Panc1 (cell line): ENCODE measurements around the gene MTREX. TPM values are rescaled to one million over a fixed set of nuclear protein-coding genes. Genes with fewer than 3 reads are reported as not detected.

ENCODE experiments used
- ATAC-seq: fragments of 200-7000 bp; cut with Tn5 transposase; 2 replicates; pipeline ENCODE4 v1.9.1; 2020; ENCODE audit warnings: mild to moderate bottlenecking, moderate library complexity
- BruUV-seq: library from RNA; stranded (reverse); fragments of 400-500 nt; replicated peaks from 2 replicates; lab custom pipeline; 2021; lab: Mats Ljungman, UMichigan
- CTCF ChIA-PET: fragments of 300-600 bp; sonication (Branson Sonifier 250); formaldehyde crosslinking; loops from one replicate; lab custom pipeline; 2022; ENCODE audit warnings: antibody characterized with exemption; lab: Charles Lee
- POLR2A ChIA-PET: fragments of 300-600 bp; sonication (Branson Sonifier 250); formaldehyde crosslinking; loops from one replicate; lab custom pipeline; 2022; ENCODE audit warnings: antibody characterized with exemption; lab: Charles Lee
- DNase-seq: peaks from one replicate; pipeline ENCODE4 v3.0.0-alpha.2; 2010; ENCODE audit warnings: low read depth, low spot score
- H3K27ac ChIP-seq: 2 replicates; pipeline ENCODE4 v1.5.1; 2011; ENCODE audit warnings: mild to moderate bottlenecking, low read length, inconsistent platforms
- H3K27me3 ChIP-seq: fragments of 200-500 bp; sonication (Bioruptor generic); 2 replicates; pipeline ENCODE4 v1.6.0; 2014; ENCODE audit warnings: low read length, inconsistent platforms; ENCODE audit not compliant: control insufficient read depth, insufficient read depth
- H3K36me3 ChIP-seq: fragments of 200-500 bp; sonication (Bioruptor generic); 2 replicates; pipeline ENCODE4 v1.5.1; 2014; ENCODE audit warnings: inconsistent platforms, mild to moderate bottlenecking, low read length, moderate library complexity; ENCODE audit not compliant: control insufficient read depth, insufficient read depth
- H3K4me1 ChIP-seq: 2 replicates; pipeline ENCODE4 v1.5.1; 2011; ENCODE audit warnings: inconsistent platforms, mild to moderate bottlenecking, low read length, moderate library complexity; ENCODE audit not compliant: control insufficient read depth, insufficient read depth
- H3K4me3 ChIP-seq, 2 experiments: 2 replicates each; pipeline ENCODE4 v1.5.1; 2011 to 2012; ENCODE audit warnings: low read depth in 2 of 2, low read length in 2 of 2, mild to moderate bottlenecking in 2 of 2, inconsistent platforms in 1 of 2, moderate library complexity in 1 of 2
- H3K9me3 ChIP-seq: fragments of 200-500 bp; sonication (Bioruptor generic); 2 replicates; pipeline ENCODE4 v1.5.1; 2014; ENCODE audit warnings: low read depth, mild to moderate bottlenecking, inconsistent platforms, low read length, moderate library complexity; ENCODE audit not compliant: control insufficient read depth, insufficient read depth
- POLR2AphosphoS5 ChIP-seq: IDR thresholded peaks from 2 replicates; pipeline ENCODE4 v1.6.1; 2012; ENCODE audit warnings: mild to moderate bottlenecking, low read depth, low read length, moderate library complexity
- SIN3A ChIP-seq: IDR thresholded peaks from 2 replicates; pipeline ENCODE4 v1.6.1; 2012; ENCODE audit warnings: low read depth, mild to moderate bottlenecking, low read length, moderate library complexity, borderline replicate concordance; ENCODE audit not compliant: insufficient read depth
- TCF7L2 ChIP-seq: IDR thresholded peaks from 2 replicates; pipeline ENCODE4 v1.6.1; 2011; ENCODE audit warnings: mild to moderate bottlenecking, low read depth, low read length, inconsistent platforms
- in situ Hi-C: cut with HindIII; loops from 2 replicates; pipeline ENCODE4 v1.10.0; 2016; ENCODE audit warnings: low sequenced_read_pairs, low pct_unique_long_range_greater_than_20kb
- intact Hi-C: fragments of 100-400 bp; cut with micrococcal nuclease; formaldehyde crosslinking; loops from one replicate; pipeline ENCODE4 v1.10.0; 2022; ENCODE audit not compliant: unreplicated experiment
- total RNA-seq: library from RNA; stranded (reverse); gene quantifications from one replicate; pipeline ENCODE4 v1.2.1, GENCODE V29; 2021; ENCODE audit not compliant: unreplicated experiment
- TF ChIP-seq, protein P1 (sequence below), 2 experiments: IDR thresholded peaks; 2 replicates each; pipeline ENCODE4 v1.6.1; 2011 to 2012; ENCODE audit warnings: low read depth in 2 of 2, control low read depth in 1 of 2, low read length in 1 of 2, mild to moderate bottlenecking in 1 of 2, moderate library complexity in 1 of 2; ENCODE audit not compliant: insufficient read depth in 1 of 2
- TF ChIP-seq, protein P2 (sequence below): fragments of 450-650 bp; IDR thresholded peaks from 2 replicates; pipeline ENCODE4 v1.5.1; 2017; ENCODE audit warnings: mild to moderate bottlenecking

The MTREX gene
- total RNA-seq, 1 experiment from 2014 or later: 97.0 TPM

DNA sequence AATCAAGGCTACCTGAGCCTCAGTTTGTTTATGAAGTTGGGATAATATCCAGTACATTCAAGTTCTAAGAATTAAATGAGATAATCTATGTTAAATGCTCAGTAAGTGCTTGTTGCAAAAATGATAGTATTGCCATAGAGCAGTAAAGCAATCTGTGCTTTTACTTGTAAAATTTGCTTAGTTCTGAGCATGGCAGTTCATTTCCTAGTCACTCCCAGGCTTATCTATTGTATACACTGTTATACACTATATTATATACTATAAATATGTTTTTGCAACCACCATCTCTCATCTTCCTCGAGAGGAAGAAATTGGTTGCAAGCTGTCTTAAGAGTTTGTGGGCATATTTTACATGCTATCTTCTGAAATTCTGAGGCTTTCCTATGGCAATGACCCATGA lies 63.4 kb downstream of the MTREX start:
- no peaks in the 10 kb centered on the region for H3K27me3 ChIP-seq
- POLR2A ChIA-PET: no interaction called here
- no peak overlapping the region for H3K27ac ChIP-seq
- CTCF ChIA-PET: no interaction called here
- TF ChIP-seq, protein P1, sequence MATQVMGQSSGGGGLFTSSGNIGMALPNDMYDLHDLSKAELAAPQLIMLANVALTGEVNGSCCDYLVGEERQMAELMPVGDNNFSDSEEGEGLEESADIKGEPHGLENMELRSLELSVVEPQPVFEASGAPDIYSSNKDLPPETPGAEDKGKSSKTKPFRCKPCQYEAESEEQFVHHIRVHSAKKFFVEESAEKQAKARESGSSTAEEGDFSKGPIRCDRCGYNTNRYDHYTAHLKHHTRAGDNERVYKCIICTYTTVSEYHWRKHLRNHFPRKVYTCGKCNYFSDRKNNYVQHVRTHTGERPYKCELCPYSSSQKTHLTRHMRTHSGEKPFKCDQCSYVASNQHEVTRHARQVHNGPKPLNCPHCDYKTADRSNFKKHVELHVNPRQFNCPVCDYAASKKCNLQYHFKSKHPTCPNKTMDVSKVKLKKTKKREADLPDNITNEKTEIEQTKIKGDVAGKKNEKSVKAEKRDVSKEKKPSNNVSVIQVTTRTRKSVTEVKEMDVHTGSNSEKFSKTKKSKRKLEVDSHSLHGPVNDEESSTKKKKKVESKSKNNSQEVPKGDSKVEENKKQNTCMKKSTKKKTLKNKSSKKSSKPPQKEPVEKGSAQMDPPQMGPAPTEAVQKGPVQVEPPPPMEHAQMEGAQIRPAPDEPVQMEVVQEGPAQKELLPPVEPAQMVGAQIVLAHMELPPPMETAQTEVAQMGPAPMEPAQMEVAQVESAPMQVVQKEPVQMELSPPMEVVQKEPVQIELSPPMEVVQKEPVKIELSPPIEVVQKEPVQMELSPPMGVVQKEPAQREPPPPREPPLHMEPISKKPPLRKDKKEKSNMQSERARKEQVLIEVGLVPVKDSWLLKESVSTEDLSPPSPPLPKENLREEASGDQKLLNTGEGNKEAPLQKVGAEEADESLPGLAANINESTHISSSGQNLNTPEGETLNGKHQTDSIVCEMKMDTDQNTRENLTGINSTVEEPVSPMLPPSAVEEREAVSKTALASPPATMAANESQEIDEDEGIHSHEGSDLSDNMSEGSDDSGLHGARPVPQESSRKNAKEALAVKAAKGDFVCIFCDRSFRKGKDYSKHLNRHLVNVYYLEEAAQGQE (IDR thresholded peaks at IDR 0.05; ENCODE audit: insufficient read depth in 1 of 2, low read depth in 2 of 2, low read length in 1 of 2): no peak
- TF ChIP-seq TCF7L2: no peak
- no peak for TF ChIP-seq POLR2AphosphoS5
- TF ChIP-seq, protein P2, sequence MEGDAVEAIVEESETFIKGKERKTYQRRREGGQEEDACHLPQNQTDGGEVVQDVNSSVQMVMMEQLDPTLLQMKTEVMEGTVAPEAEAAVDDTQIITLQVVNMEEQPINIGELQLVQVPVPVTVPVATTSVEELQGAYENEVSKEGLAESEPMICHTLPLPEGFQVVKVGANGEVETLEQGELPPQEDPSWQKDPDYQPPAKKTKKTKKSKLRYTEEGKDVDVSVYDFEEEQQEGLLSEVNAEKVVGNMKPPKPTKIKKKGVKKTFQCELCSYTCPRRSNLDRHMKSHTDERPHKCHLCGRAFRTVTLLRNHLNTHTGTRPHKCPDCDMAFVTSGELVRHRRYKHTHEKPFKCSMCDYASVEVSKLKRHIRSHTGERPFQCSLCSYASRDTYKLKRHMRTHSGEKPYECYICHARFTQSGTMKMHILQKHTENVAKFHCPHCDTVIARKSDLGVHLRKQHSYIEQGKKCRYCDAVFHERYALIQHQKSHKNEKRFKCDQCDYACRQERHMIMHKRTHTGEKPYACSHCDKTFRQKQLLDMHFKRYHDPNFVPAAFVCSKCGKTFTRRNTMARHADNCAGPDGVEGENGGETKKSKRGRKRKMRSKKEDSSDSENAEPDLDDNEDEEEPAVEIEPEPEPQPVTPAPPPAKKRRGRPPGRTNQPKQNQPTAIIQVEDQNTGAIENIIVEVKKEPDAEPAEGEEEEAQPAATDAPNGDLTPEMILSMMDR: no peak
- TF ChIP-seq SIN3A: no peak
- DNase-seq: no peak
- no peak for ATAC-seq
- BruUV-seq: no TSS peak
- in situ Hi-C loops (no loop called here), intact Hi-C loops (no loop called here)
- H3K4me3 ChIP-seq: no peak overlapping the region
- peaks cover 11% of the 10 kb centered on the region; the same call in 1 of the 2 replicates for H3K36me3 ChIP-seq
- H3K9me3 ChIP-seq: peaks cover 4% of the 10 kb centered on the region; the same call in 1 of the 2 replicates
- no peaks in the 10 kb centered on the region for H3K4me1 ChIP-seq

DNA sequence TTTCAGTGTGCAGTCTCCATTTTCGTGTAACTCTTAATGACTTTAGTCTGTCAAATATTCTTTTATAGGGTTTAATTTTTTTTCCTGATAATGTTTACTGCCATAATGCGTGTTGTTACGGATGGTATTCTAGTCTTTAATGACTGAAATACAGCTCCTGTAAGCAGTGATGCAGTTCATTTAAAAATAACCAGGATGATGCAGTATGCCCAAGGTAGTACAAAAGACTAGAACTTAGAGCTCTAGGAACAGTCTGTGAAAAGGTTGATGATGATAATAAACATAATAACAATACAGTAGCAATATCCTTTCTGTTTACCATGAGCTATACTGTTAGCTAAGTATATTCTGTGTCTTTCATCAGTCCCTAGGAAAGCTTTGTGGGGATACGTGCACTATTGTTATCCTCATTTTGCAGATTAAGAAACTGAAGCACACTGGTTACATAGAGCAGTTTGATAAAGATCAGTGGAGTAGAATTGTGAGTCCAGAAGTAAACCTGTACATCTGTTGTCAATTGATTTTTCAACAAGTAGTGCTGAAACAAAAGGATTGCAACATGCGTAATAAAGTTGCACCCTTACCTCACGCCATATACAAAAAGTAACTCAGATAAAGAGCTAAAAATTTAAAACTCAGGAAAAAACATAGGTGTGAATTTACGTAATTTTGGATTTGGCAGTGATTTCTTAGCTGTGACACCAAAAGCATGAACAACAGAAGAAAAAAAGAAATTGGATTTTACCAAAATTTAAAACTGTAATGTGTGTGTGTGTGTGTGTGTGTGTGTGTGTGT lies 64.5 kb downstream of the MTREX start:
- no peaks in the 10 kb centered on the region for H3K27me3 ChIP-seq
- ChIA-PET POLR2A (no interaction called here), CTCF (interaction anchor here (0.6 kb wide), 1 partner anchor 200 kb away, joined by 4 read pairs; no protein-coding TSS in a partner anchor)
- H3K9me3 ChIP-seq: peaks cover 4% of the 10 kb centered on the region; the same call in 1 of the 2 replicates
- in situ Hi-C loops: no loop called here
- H3K4me3 ChIP-seq: no peak overlapping the region
- TF ChIP-seq POLR2AphosphoS5: no peak
- TF ChIP-seq SIN3A: no peak
- TF ChIP-seq TCF7L2: no peak
- TF ChIP-seq, protein P1 (IDR thresholded peaks at IDR 0.05; ENCODE audit: insufficient read depth in 1 of 2, low read depth in 2 of 2, low read length in 1 of 2): no peak
- TF ChIP-seq, protein P2: no peak
- ATAC-seq (no peak), DNase-seq (no peak)
- intact Hi-C loops: no loop called here
- H3K36me3 ChIP-seq: peaks cover 8% of the 10 kb centered on the region; the same call in 1 of the 2 replicates
- no peak overlapping the region for H3K27ac ChIP-seq
- TSS peak; percentile 22 for BruUV-seq
- H3K4me1 ChIP-seq: no peaks in the 10 kb centered on the region
